GM12891 (cell line): Measurements from ENCODE around the gene COL7A1.

Experiments
- POLR2A ChIP-seq: IDR thresholded peaks from 2 replicates; pipeline ENCODE4 v1.6.1; 2011; ENCODE audit warnings: low read depth, low read length, control low read depth
- POLR2AphosphoS5 ChIP-seq: IDR thresholded peaks from 2 replicates; pipeline ENCODE4 v1.6.1; 2011; ENCODE audit warnings: low read depth, low read length, control low read depth

- TF ChIP-seq POLR2A (no peak), POLR2AphosphoS5 (no peak)
These were observed 39.0 kb downstream of the COL7A1 start for GRCh38 chr3:48555949-48556795.
